Endometrial microvascular endothelial cells (primary cell): Measurements from ENCODE around the gene CES5A. TPM values are rescaled to one million over a fixed set of nuclear protein-coding genes. Genes with fewer than 3 reads are reported as not detected.
"Not testable (repeated sequence)": the region's sequence is repeated elsewhere in the genome, so short reads cannot be mapped to it uniquely, and the experiment has no call there.

Experiments
- in situ Hi-C: cut with HindIII; loops from 2 replicates; pipeline ENCODE4 v1.10.0; 2017; ENCODE audit warnings: low sequenced_read_pairs, low pct_unique_long_range_greater_than_20kb; ENCODE audit errors: inconsistent ontology term
- total RNA-seq: library from RNA; depleted of rRNA; stranded (reverse); fragments of >200 nt; gene quantifications from one replicate; pipeline ENCODE4 v1.2.3, GENCODE V29; 2015; ENCODE audit errors: inconsistent ontology term

CES5A gene
- total RNA-seq, 1 donor from 2014 or later, result not detected

DNA sequence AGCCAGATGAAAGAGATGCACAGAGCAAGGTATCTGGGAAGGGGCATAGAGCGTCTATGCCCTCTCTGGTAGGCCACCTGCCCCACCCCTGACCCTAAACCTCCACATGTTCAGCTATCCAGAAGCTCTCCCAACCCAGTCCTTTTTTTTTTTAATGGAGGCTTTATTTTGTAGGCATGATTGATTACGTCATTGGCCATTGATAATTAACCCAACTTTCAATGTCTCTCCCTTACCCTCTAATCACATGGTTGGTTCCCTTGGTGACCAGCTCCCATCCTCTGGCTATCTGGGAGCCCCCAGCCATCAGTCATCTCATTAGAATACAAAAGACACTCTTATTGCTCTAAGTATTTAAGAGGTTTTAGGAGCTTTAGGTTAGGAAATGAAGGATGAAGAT is 14.3 kb upstream of the CES5A start:
- in situ Hi-C loops, result no loop called here

DNA sequence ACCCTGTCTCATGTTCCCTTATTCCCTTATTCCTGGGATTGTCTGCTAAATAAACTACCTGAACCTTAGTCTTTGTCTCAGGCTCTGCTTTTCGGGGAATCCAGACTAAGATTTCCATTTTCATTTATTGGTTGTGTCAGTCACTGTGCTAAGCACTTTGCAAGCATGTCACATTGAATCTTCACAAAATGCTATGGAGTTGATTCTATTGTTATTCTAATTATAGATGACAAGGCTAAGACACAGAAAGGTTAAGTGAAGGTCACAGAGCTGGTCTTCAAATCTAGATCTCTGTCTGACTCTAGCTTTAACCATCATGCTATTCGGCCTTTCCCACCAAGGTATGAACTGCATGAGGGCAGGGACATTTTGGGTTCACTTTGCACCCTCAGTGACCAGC is 13.4 kb upstream of the CES5A start:
- in situ Hi-C loops, result no loop called here

DNA sequence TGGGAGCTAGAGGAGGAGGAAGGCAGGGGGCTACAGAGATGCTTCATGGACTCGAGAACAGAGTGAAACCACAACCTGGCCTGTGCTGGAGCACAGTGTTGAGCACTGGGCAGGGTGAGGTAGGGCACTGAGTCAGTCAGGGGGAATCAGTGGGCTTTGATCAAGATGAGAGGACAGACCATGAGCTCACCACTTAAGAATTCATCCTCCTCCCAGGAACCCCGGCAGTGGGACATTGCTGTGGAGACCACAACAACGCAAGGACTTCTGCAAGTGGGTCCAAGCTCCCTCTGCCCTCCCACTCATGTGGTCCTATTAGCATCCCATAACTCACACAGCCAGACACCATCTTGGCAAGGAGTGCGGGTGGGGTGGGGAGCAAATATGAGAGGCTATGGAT is 1.7 kb upstream of the CES5A start:
- in situ Hi-C loops, result no loop called here

DNA sequence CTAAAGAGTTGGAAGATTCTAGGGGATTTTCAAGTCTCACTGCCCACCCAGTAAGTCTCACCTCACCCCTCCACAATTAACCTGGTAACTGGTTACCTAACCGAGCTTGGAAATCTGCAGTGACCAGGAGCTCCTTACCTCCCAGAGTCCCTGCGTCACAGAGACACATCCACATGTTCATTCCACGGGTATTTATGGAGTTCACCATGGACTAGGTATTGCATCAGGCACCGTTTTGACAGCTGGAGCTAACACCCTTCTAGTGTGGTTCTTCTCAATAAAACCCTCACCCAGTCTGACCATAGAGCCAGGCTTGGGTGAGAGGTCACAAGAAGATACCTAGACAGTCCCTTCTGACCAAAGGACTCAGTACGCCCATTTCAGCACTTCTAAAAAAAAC is 2.1 kb downstream of the CES5A start:
- in situ Hi-C loops, result no loop called here

DNA sequence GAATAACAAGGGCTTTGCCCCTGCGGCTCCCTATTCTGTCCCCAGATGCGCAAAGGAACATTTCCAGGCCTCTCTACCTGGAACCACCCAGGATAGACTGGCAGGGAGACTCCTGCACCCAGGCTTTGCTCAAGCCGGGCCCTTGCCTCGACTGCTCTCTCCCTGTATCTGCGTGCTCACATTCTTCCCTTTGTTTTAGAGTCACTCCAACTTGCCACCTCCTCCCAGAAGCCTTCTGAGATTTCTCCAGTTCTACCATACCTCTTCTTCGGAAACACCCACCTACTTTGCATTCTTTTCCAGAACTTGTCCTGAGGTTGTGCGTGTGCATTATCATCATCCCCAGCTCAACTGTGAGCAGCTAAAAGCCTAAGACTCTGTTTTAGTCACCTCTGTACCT is 3.0 kb downstream of the CES5A start:
- in situ Hi-C loops, result no loop called here

DNA sequence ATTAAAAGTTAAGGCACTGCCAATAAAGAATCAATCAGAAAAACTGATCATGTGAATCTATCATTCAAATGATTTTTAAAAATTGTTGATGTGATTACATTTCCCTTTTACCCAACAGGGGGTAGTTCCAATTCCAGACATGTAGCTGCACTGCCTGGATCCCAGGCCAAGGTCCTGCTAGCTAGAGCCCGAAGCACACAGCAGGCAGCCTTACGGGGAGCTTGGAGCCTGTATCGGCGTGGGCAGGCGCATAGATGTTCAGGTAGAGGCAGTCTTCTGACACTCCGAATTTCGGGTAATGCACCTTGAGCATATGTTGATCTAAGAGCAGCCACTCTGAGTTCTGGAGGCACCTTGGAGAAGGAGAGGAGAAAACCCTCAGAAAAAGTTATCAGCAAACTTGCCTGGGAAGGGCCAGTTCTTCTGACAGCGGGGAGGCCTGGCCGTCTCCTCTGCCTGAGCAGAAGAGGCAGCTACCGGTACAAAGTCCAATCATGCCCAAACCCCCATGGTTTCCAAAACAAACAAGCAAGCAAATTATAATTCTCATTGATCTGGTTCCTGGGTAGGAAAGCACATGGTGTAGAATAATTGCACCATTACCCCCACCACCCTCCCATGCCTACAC is 3.6 kb downstream of the CES5A start:
- in situ Hi-C loops, result no loop called here

DNA sequence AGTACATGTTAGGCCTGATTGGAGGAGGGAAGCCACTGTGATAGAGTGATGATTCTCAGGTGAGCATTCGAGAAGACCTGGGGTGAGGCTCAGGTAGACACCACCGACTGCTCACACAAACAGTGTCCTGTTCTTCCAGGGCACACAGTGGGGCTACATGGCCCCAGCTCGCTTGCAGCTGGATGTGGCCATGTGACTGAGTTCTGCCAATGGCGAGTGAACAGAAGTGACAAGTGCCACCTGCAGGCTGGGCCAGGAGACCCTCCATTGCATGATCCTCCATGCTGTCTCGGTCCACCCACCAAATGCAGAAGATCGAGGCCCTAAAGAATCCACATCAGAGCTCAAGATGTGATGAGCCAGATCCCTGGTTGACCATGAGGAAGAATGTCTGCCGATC is 6.2 kb downstream of the CES5A start:
- in situ Hi-C loops, result no loop called here

DNA sequence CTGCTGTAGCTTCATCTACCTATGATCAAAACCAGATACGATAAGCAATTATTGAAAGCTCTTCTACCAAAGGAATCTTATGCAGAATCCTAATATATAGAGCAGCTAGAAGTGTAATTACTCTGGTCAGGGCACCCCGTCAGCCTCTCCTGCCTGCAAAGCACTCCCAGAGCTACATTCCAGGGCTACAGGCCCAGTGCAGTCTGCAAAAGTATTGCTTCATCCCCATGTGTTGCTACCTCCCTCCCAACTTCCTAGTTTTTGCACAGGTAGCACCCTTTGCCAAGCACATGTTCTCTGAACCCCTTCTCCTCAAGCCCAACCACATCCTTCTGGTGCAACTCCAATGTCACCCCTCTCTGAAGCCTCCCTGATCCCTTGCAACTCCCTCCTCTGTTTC is 7.0 kb downstream of the CES5A start:
- in situ Hi-C loops, result no loop called here

DNA sequence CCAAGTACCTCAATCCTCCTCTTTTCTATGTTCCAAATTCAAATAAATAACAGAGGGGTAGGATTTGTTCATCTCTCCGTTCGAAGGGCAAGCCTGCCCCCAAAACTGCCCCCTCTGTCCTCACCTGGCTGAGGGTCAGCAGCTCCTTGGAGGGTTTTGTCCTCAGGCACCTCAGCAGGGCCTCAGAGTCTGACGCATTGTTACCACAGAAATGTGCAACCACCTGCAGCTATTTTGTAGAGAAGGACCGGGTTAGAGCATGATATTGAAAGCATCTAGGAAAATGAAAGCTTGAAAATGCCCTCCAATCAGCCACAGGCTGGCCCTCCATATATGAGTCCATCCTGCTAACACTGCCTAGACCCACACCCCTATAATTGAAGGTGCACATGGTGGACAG is 13.9 kb downstream of the CES5A start:
- in situ Hi-C loops, result no loop called here

DNA sequence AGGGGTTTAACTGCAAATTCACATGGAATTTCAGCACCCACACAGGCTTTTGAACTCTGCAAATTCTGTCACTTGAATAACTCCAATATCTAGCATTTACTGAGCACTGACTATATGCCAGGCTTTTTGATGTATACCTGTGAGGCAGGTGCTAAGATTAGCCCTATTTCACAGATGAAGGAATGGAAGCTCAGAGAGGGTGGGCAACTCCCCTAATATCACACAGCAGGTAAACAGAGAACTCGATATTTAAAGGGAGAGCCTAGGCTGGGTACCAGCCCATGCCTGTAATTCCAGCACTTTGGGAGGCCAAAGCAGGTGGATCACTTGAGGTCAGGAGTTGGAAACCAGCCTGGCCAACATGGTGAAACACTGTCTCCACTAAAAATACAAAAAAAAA is 17.5 kb downstream of the CES5A start:
- in situ Hi-C loops, result not testable (repeated sequence)

DNA sequence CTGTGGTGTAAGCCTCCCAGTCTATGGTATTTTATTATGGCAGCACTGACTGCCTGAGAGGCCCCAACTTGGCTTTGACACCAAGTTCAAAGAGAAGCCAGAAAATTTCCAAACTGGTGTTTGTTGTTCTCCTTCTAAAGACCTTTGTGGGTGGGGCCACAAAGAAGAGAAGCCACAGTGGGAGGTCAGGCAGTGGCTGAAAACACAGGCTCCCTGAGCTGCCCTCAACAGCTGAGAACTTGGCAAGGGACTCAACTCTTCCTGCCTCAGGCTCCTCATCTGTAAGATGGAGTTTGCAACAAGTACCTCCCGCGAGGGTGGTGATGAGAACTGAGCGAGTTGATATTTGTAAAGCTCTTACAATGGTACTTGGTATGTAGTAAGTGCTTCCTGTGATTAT is 18.2 kb downstream of the CES5A start:
- in situ Hi-C loops, result no loop called here

DNA sequence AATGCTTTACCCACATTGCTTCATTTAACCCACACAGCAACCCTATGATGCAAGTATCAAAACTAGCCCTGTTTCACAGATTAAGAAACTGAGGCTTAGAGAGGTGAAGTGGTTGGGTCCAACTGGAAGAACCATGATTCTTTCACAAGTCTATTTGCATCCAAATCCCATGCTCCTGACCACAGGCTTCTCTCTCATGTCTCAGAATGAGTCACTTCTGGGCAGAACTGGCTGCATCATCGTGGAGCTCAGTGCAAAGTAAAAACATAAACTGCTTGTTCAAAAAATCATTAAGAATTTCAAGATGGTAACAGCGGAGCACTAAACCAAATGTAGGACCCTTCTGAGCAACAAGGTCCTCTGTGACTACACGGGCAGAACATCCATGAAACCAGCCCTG is 22.1 kb downstream of the CES5A start:
- in situ Hi-C loops, result no loop called here

DNA sequence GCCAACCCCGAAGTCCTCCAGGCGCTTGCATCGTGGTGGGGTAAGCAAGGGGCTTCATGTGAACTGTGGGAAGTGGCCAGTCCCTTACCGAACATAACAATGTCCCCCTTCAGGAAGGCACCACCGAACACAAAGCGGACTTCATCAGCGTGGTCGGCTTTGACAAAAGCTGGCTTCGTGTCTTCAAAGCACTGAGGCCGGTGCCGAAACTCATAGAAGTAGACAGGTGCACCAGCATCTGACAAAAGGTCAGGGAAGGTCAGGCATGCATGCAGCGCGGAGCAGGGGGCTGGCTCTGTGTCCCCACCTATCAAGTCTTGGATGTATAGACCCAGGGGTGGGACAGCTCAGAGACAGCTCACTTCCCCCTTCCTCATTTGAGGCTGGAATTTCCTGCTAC is 25.6 kb downstream of the CES5A start:
- in situ Hi-C loops, result no loop called here

DNA sequence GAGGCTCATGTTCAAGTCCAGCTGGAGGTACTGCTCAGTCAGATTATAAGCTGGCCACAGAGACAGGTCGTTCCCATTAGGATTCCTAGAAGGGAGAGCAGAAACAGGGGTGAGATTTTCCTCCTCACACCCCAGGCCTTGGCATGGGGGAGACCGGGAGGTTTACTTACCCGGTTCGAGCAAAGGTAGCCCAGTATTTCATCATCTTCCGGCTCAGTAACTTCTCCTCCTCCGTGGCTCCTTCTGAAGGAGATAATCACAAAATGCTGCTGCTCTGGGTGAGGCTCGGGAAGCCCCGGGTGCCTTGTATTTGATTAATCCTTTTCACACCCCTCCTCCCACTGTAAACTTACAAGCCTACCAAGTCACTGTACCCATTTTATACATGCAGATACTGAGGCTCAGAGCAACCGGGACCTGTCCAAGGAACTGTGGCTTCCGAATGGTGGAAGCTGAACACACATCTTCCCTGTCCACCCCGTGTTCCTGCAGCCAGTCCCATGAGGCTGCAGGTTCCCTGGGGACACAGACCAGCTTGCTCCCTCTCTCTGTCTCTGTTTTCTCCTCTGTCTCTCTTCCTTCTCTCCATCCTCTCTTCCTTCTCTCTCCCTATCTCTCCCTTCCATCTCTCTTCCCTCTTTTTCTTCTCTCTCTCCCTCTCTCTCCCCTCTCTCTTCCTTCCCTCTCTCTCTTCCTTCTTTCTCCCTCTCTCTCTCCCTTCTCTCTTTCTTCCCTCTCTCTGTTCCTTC is 28.4 kb downstream of the CES5A start:
- in situ Hi-C loops, result no loop called here

DNA sequence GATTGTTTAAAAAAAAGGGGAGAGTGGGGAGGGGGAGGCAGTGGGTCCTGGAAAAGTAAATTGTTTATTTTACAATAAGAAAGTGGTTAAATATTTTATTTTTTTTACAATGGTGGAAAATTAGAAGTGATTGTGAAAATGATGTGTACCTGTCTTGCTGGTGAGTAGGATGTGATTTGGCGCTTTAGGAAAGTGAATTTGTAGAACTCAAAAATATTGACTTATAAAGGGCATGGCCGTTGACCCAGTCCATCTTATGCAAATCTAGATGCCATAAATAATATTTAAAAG is 32.1 kb downstream of the CES5A start:
- in situ Hi-C loops, result no loop called here

DNA sequence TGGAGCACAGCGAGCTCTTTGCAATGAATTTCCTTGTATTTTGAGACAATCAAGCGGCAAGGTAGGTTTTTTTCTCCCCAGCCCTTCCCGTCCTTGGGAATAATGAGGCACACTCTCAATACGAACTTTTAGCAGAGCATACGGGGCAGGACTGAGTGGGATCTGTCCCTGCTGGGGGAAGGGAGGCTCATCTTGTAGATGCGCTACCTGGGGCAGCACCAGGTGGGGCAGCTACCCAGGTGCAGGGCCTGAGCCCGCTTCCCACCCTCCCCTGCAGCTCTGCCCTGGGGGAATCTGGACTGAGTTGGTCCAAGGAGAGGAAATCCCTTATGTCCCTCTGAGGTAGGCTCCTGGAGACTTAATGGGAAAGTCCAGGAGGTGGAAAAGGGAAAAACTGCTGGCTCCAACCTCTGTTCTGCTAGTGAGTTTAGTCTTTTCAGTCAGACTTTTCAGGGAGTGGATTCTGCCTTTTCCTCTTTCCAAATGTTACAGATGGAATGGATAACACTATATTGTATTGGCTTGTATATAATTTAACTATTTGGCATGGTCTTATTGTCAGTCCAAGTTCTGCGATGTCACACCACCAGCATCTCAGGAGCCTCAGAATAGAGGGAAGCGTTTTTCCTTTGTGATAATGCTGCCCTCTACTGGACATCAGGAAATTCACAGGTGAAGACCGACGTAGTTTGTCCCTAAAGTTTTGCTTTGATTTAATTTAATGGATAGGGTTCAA is 32.6 kb downstream of the CES5A start:
- in situ Hi-C loops, result no loop called here

DNA sequence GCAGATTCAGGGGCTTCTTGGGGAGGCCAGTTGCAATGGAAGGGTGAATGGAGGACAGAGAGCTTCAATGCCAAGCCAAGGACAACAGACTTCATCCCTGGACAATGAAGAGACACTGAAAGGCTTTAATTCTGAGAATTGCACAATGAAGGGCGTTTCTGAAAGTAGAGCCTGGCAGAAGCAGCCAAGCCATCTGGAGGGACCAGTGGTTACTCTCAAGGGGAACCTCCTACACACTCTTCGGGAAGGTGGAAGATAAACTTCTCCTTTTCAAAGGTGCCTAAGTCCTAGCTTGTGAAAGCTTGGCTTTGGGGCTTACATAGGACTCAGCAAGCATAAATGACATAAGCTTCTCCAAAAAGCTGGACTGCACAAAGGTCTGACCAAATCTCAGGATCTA is 36.1 kb downstream of the CES5A start:
- in situ Hi-C loops, result no loop called here

DNA sequence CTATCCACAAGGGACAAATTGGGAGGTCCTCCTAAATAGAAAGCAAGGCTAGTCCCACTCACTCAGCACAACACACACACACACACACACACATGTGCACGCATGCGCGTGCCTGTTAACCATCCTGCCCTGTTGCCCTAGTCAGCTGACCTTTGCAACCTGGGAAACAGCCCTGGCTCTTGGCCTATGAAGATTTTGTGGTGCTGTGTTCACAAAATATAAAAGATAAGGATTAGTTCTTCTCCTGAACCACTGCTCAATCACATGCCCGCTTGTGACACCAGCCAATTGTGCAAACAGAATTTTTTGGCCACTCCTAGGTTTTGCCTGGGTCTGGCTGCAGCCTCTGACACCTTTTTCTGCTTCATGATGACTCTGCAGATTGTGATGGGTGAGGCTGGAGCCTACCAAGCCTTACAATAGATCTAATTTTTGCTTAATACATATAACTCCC is 39.0 kb downstream of the CES5A start:
- in situ Hi-C loops, result no loop called here

DNA sequence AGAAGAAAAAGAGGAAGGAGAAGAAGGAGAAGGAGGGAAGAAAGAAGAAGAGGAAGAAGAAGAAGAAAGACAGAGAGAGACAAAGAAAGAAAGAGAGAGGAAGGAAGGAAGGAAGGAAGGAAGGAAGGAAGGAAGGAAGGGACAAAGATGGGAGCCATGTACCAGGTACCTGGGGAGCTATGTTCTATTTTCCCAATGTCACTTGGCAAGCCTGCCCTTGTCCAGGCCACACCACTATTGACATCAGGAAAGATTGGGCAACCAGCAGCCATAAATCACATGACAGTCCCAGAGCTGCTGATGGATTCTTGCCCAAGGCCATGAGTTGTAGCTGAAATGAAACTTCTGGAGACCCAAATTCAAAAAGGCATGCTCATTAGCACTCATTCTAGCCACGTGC is 39.6 kb downstream of the CES5A start:
- in situ Hi-C loops, result no loop called here

DNA sequence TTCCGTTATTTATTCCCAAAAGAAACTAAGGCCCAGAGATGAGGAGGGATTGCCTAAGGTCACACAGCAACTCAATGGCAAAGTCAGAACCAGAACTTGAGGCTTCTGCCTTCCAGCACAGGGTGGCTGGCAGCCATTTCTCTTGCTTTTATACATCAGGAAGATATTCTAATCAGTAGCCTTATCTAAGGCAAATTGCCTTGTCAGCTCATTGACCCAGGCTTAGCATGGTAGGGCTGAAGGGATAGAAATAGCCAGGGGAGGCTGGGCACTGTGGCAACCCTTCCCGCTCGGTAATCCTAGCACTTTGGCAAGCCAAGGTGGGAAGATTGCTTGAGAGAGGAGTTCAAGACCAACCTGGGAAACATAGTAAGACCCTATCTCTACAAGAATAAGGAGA is 40.0 kb downstream of the CES5A start:
- in situ Hi-C loops, result not testable (repeated sequence)
